ENCODE results near the gene COL8A1. TPM values are rescaled to one million over a fixed set of nuclear protein-coding genes. Genes with fewer than 3 reads are reported as not detected.

COL8A1 gene
- total RNA-seq, 1 experiment from 2014 or later: 0.07 TPM

- no peak for TF ChIP-seq REST (IDR thresholded peaks at IDR 0.05; ENCODE audit: low read depth)
- no peak for TF ChIP-seq POLR2A (IDR thresholded peaks at IDR 0.05; ENCODE audit: borderline replicate concordance, extremely low read depth, insufficient read depth, insufficient read length)
- no peak for TF ChIP-seq CBX3 (IDR thresholded peaks at IDR 0.05; ENCODE audit: low read depth)
- no peak for TF ChIP-seq FOSL1 (IDR thresholded peaks at IDR 0.05; ENCODE audit: low read depth)
- TF ChIP-seq CEBPB (IDR thresholded peaks at IDR 0.05; ENCODE audit: low read depth): no peak
- no peak for TF ChIP-seq SRF (IDR thresholded peaks at IDR 0.05; ENCODE audit: low read depth)
- no peak for TF ChIP-seq SIN3A (IDR thresholded peaks at IDR 0.05; ENCODE audit: low read depth)
- TF ChIP-seq MAX (IDR thresholded peaks at IDR 0.05): no peak
- no peak for TF ChIP-seq EGR1 (IDR thresholded peaks at IDR 0.05; ENCODE audit: low read depth)
- TF ChIP-seq TCF7L2 (IDR thresholded peaks at IDR 0.05; ENCODE audit: borderline replicate concordance, extremely low read depth, insufficient read depth, insufficient read length): no peak
- TF ChIP-seq JUND (IDR thresholded peaks at IDR 0.05): no peak
- TF ChIP-seq ATF3 (IDR thresholded peaks at IDR 0.05): no peak
Measured at GRCh38 chr3:99809565-99809964, 171.2 kb downstream of the COL8A1 start (continued).

- BruUV-seq (replicated peaks): no TSS peak
- RAD21 ChIA-PET (ENCODE audit: low non-redundant PET in 1 of 2, low total read pairs in 2 of 2, uncharacterized antibody in 2 of 2, unreplicated experiment in 2 of 2): no interaction called here
- ATAC-seq: no peak
- TF ChIP-seq YY1 (IDR thresholded peaks at IDR 0.05; ENCODE audit: extremely low read depth, insufficient replicate concordance, low read depth, low read length): no peak
- no peak for TF ChIP-seq EZH2phosphoT487 (IDR thresholded peaks at IDR 0.05; ENCODE audit: borderline replicate concordance)
- no peak for TF ChIP-seq RAD21 (IDR thresholded peaks at IDR 0.05; ENCODE audit: low read depth)
- no peak for TF ChIP-seq EGR1 (IDR thresholded peaks at IDR 0.05; ENCODE audit: low read depth)
- no peak for TF ChIP-seq CBX3 (IDR thresholded peaks at IDR 0.05; ENCODE audit: low read depth)
- TF ChIP-seq REST (IDR thresholded peaks at IDR 0.05; ENCODE audit: low read depth): no peak
- TF ChIP-seq CEBPB (IDR thresholded peaks at IDR 0.05; ENCODE audit: low read depth): no peak
- no peak for TF ChIP-seq FOSL1 (IDR thresholded peaks at IDR 0.05; ENCODE audit: low read depth)
- no peak for TF ChIP-seq ELF1 (IDR thresholded peaks at IDR 0.05; ENCODE audit: borderline replicate concordance, low read depth)
- TF ChIP-seq JUND (IDR thresholded peaks at IDR 0.05): no peak
- TF ChIP-seq ATF3 (IDR thresholded peaks at IDR 0.05): no peak
- no peak for TF ChIP-seq SIN3A (IDR thresholded peaks at IDR 0.05; ENCODE audit: low read depth)
Measured at GRCh38 chr3:99810403-99810802, 172.0 kb downstream of the COL8A1 start.

More at GRCh38 chr3:99810403-99810802, 172.0 kb downstream of the COL8A1 start:
- no peaks in the 10 kb centered on the region; a peak in 1 of 4 replicates for H3K9me3 ChIP-seq (ENCODE audit: control insufficient read depth in 1 of 2, insufficient read depth in 1 of 2, low read depth in 1 of 2, low read length in 2 of 2)
- no peaks in the 10 kb centered on the region for H3K27me3 ChIP-seq (ENCODE audit: insufficient read depth, low read length)
- no peak overlapping the region for H2AFZ ChIP-seq (ENCODE audit: low read depth, low read length, poor library complexity, severe bottlenecking)
- no peaks in the 10 kb centered on the region for H3K9me2 ChIP-seq (ENCODE audit: insufficient read depth)
- no peak overlapping the region for H3K27ac ChIP-seq (ENCODE audit: low read depth, low read length)
- H3K79me2 ChIP-seq (ENCODE audit: insufficient read depth, low read length): no peaks in the 10 kb centered on the region
- no peak for DNase-seq (ENCODE audit: low read depth, low spot score)
- H3K9ac ChIP-seq (ENCODE audit: low read length): no peak overlapping the region
- no peaks in the 10 kb centered on the region for H3K4me1 ChIP-seq (ENCODE audit: control insufficient read depth in 1 of 2, insufficient read depth in 2 of 2, low read length in 2 of 2)
- H3K4me2 ChIP-seq (ENCODE audit: low read length): no peak overlapping the region
- intact Hi-C loops (cut with micrococcal nuclease): no loop called here
- POLR2A ChIA-PET: no interaction called here
- H3K4me3 ChIP-seq (replicated peaks in 1 of 2; ENCODE audit: low read depth in 1 of 2, low read length in 2 of 2): no peak overlapping the region
- no peaks in the 10 kb centered on the region for H3K36me3 ChIP-seq (ENCODE audit: control insufficient read depth in 1 of 2, insufficient read depth in 2 of 2, low read length in 2 of 2)
- CTCF ChIA-PET: no interaction called here
- H4K20me1 ChIP-seq (ENCODE audit: insufficient read depth): no peaks in the 10 kb centered on the region

Data from HCT116 (cell line).